HCT116 (cell line): ENCODE data around the gene TRDMT1. TPM values are rescaled to one million over a fixed set of nuclear protein-coding genes. Genes with fewer than 3 reads are reported as not detected.

ENCODE experiments used
- ATAC-seq: fragments of 200-7000 bp; cut with Tn5 transposase; 2 replicates; pipeline ENCODE4 v1.9.1; 2020; ENCODE audit warnings: mild to moderate bottlenecking, moderate library complexity
- BruUV-seq: library from RNA; stranded (reverse); fragments of 400-500 nt; replicated peaks from 2 replicates; lab custom pipeline; 2021; lab: Mats Ljungman, UMichigan
- CTCF ChIA-PET: fragments of 300-600 bp; sonication (Branson Sonifier 250); formaldehyde crosslinking; loops from one replicate; lab custom pipeline; 2021; ENCODE audit warnings: antibody characterized with exemption; lab: Charles Lee
- POLR2A ChIA-PET: fragments of 300-600, 350-600 bp; sonication (Branson Sonifier 250); formaldehyde crosslinking; loops from one replicate; lab custom pipeline; 2021; ENCODE audit warnings: antibody characterized with exemption; lab: Charles Lee
- RAD21 ChIA-PET, 2 experiments: fragments of 300-600 bp; sonication (Branson Sonifier 250); formaldehyde crosslinking; loops; one replicate each; lab custom pipeline; 2023; ENCODE audit warnings: low total read pairs in 2 of 2; ENCODE audit not compliant: uncharacterized antibody in 2 of 2, unreplicated experiment in 2 of 2, low non-redundant PET in 1 of 2; lab: Charles Lee
- DNase-seq: peaks from one replicate; pipeline ENCODE4 v3.0.0-alpha.2; 2010; ENCODE audit warnings: low read depth, low spot score
- H2AFZ ChIP-seq: fragments of 200-600 bp; shearing (Covaris generic), sonication (generic); 2 replicates; pipeline ENCODE4 v1.6.1; 2017; ENCODE audit warnings: low read depth, mixed run types, mixed read lengths, antibody characterized with exemption, low read length; ENCODE audit not compliant: poor library complexity, severe bottlenecking
- H3K27ac ChIP-seq: 2 replicates; pipeline ENCODE4 v1.5.1; 2012; ENCODE audit warnings: low read depth, low read length
- H3K27me3 ChIP-seq: fragments of 200-600 bp; sonication (generic); 2 replicates; pipeline ENCODE4 v1.6.1; 2016; ENCODE audit warnings: mixed run types, low read length, mixed read lengths; ENCODE audit not compliant: insufficient read depth
- H3K36me3 ChIP-seq, 2 experiments: fragments of 200-500 bp in 1 of 2; fragments of 200-600 bp in 1 of 2; sonication (Bioruptor generic) in 1 of 2; sonication (generic) in 1 of 2; 2 replicates each; pipeline versions ENCODE4 v1.5.1 to v1.6.1; 2014 to 2016; ENCODE audit warnings: low read length in 2 of 2, inconsistent platforms in 1 of 2, mixed read lengths in 1 of 2, mixed run types in 1 of 2; ENCODE audit not compliant: insufficient read depth in 2 of 2, control insufficient read depth in 1 of 2
- H3K4me1 ChIP-seq, 2 experiments: fragments of 200-600 bp in 1 of 2; sonication (generic) in 1 of 2; 2 replicates each; pipeline versions ENCODE4 v1.5.1 to v1.6.1; 2012 to 2017; ENCODE audit warnings: low read length in 2 of 2, inconsistent platforms in 1 of 2, mild to moderate bottlenecking in 1 of 2, mixed read lengths in 1 of 2, mixed run types in 1 of 2, moderate library complexity in 1 of 2; ENCODE audit not compliant: insufficient read depth in 2 of 2, control insufficient read depth in 1 of 2
- H3K4me2 ChIP-seq: fragments of 200-600 bp; sonication (generic); 2 replicates; pipeline ENCODE4 v1.6.1; 2017; ENCODE audit warnings: mixed run types, low read length, mixed read lengths
- H3K4me3 ChIP-seq, 2 experiments: fragments of 200-600 bp in 1 of 2; sonication (generic) in 1 of 2; replicated peaks in 1 of 2; 2 replicates each; pipeline ENCODE4 v1.5.1; 2011 to 2016; ENCODE audit warnings: low read length in 2 of 2, control low read depth in 1 of 2, low read depth in 1 of 2, mild to moderate bottlenecking in 1 of 2, mixed read lengths in 1 of 2, mixed run types in 1 of 2
- H3K79me2 ChIP-seq: fragments of 200-600 bp; sonication (generic); 2 replicates; pipeline ENCODE4 v1.6.1; 2017; ENCODE audit warnings: mild to moderate bottlenecking, mixed run types, low read length, moderate library complexity, mixed read lengths; ENCODE audit not compliant: insufficient read depth
- H3K9ac ChIP-seq: fragments of 200-600 bp; sonication (generic); 2 replicates; pipeline ENCODE4 v1.6.1; 2016; ENCODE audit warnings: low read length, mixed read lengths
- H3K9me2 ChIP-seq: fragments of 200-600 bp; sonication (generic), shearing (Covaris generic); 2 replicates; pipeline ENCODE4 v1.6.1; 2017; ENCODE audit warnings: mixed run types, mild to moderate bottlenecking, moderate library complexity; ENCODE audit not compliant: insufficient read depth
- H3K9me3 ChIP-seq, 2 experiments: fragments of 200-500 bp in 1 of 2; fragments of 200-600 bp in 1 of 2; sonication (Bioruptor generic) in 1 of 2; sonication (generic) in 1 of 2; 2 replicates each; pipeline ENCODE4 v1.6.1; 2014 to 2017; ENCODE audit warnings: low read length in 2 of 2, mixed read lengths in 2 of 2, inconsistent platforms in 1 of 2, low read depth in 1 of 2, mild to moderate bottlenecking in 1 of 2, mixed run types in 1 of 2, moderate library complexity in 1 of 2; ENCODE audit not compliant: control insufficient read depth in 1 of 2, insufficient read depth in 1 of 2
- H4K20me1 ChIP-seq: fragments of 200-600 bp; sonication (generic), shearing (Covaris generic); 2 replicates; pipeline ENCODE4 v1.6.1; 2017; ENCODE audit warnings: mixed run types, mild to moderate bottlenecking, moderate library complexity; ENCODE audit not compliant: insufficient read depth
- CBX3 ChIP-seq: IDR thresholded peaks from 2 replicates; pipeline ENCODE4 v1.6.1; 2012; ENCODE audit warnings: low read depth
- EGR1 ChIP-seq: IDR thresholded peaks from 2 replicates; pipeline ENCODE4 v1.6.1; 2012; ENCODE audit warnings: low read depth
- ELF1 ChIP-seq: IDR thresholded peaks from 2 replicates; pipeline ENCODE4 v1.6.1; 2012; ENCODE audit warnings: low read depth, borderline replicate concordance
- EZH2 ChIP-seq: fragments of 200-600 bp; sonication (generic); IDR thresholded peaks from 2 replicates; pipeline ENCODE4 v1.6.1; 2017; ENCODE audit warnings: antibody characterized with exemption, mixed run types
- EZH2phosphoT487 ChIP-seq: fragments of 200-600 bp; IDR thresholded peaks from 2 replicates; pipeline ENCODE4 v1.6.1; 2018; ENCODE audit warnings: antibody characterized with exemption, borderline replicate concordance
- FOSL1 ChIP-seq: IDR thresholded peaks from 2 replicates; pipeline ENCODE4 v1.6.1; 2012; ENCODE audit warnings: low read depth
- JUND ChIP-seq: IDR thresholded peaks from 2 replicates; pipeline ENCODE4 v1.6.1; 2012
- POLR2AphosphoS5 ChIP-seq: IDR thresholded peaks from 2 replicates; pipeline ENCODE4 v1.6.1; 2011; ENCODE audit warnings: mild to moderate bottlenecking, low read depth, low read length, moderate library complexity
- RAD21 ChIP-seq: IDR thresholded peaks from 2 replicates; pipeline ENCODE4 v1.6.1; 2012; ENCODE audit warnings: low read depth, mild to moderate bottlenecking
- SP1 ChIP-seq: IDR thresholded peaks from 2 replicates; pipeline ENCODE4 v1.6.1; 2012; ENCODE audit warnings: low read depth
- SRF ChIP-seq: IDR thresholded peaks from 2 replicates; pipeline ENCODE4 v1.6.1; 2012; ENCODE audit warnings: low read depth
- YY1 ChIP-seq: IDR thresholded peaks from 2 replicates; pipeline ENCODE4 v1.6.1; 2011; ENCODE audit warnings: low read length, low read depth, moderate library complexity, mild to moderate bottlenecking; ENCODE audit not compliant: insufficient replicate concordance; ENCODE audit errors: extremely low read depth
- ZFX ChIP-seq: fragments of 450-650 bp; IDR thresholded peaks from 2 replicates; pipeline ENCODE4 v1.6.1; 2017
- ZNF274 ChIP-seq: fragments of 200-500 bp; sonication (Bioruptor generic); IDR thresholded peaks from 2 replicates; pipeline ENCODE4 v1.6.1; 2014; ENCODE audit warnings: mild to moderate bottlenecking, low read depth, low read length, inconsistent platforms
- intact Hi-C: fragments of 100-400 bp; cut with micrococcal nuclease; formaldehyde crosslinking; loops from 2 replicates; pipeline ENCODE4 v1.10.0; 2022
- total RNA-seq: library from RNA; stranded (reverse); gene quantifications from one replicate; pipeline ENCODE4 v1.2.1, GENCODE V29; 2021; ENCODE audit not compliant: unreplicated experiment
- TF ChIP-seq, protein P1 (sequence below): IDR thresholded peaks from 2 replicates; pipeline ENCODE4 v1.6.1; 2011; ENCODE audit warnings: mild to moderate bottlenecking, low read length, moderate library complexity; ENCODE audit not compliant: insufficient replicate concordance; ENCODE audit errors: extremely low read depth
- TF ChIP-seq, protein P2 (sequence below): IDR thresholded peaks from 2 replicates; pipeline ENCODE4 v1.6.1; 2012
- TF ChIP-seq, protein P3 (sequence below): IDR thresholded peaks from 2 replicates; pipeline ENCODE4 v1.6.1; 2012
- TF ChIP-seq, protein P4 (sequence below), 3 experiments: fragments of 200-600 bp in 1 of 3; sonication (generic) in 1 of 3; IDR thresholded peaks in 2 of 3; conservative IDR thresholded peaks in 1 of 3; 2 replicates each; pipeline ENCODE4 v1.5.1; 2012 to 2017; ENCODE audit warnings: low read depth in 2 of 3, low read length in 2 of 3, antibody characterized with exemption in 1 of 3, borderline replicate concordance in 1 of 3, control low read depth in 1 of 3, mild to moderate bottlenecking in 1 of 3, mixed read lengths in 1 of 3, mixed run types in 1 of 3, moderate library complexity in 1 of 3; ENCODE audit not compliant: insufficient read depth in 1 of 3
- TF ChIP-seq, protein P5 (sequence below): IDR thresholded peaks from 2 replicates; pipeline ENCODE4 v1.6.1; 2012; ENCODE audit warnings: low read depth

Gene TRDMT1
- total RNA-seq, 1 experiment from 2014 or later, result 8.6 TPM

- BruUV-seq, result no TSS peak
Observed at GRCh38 chr10:17240096-17240495, 38.6 kb upstream of the TRDMT1 start.

More at GRCh38 chr10:17240096-17240495, 38.6 kb upstream of the TRDMT1 start:
- intact Hi-C loops, result no loop called here
- RAD21 ChIA-PET, result no interaction called here
- Histone ChIP-seq H3K27me3 (no peaks in the 10 kb centered on the region), H2AFZ (no peak overlapping the region), H3K36me3 (no peaks in the 10 kb centered on the region), H3K9me2 (no peaks in the 10 kb centered on the region), H3K4me2 (no peak overlapping the region), H3K9me3 (no peaks in the 10 kb centered on the region), H3K79me2 (no peaks in the 10 kb centered on the region), H4K20me1 (no peaks in the 10 kb centered on the region), H3K4me3 (no peak overlapping the region), H3K4me1 (no peaks in the 10 kb centered on the region), H3K9ac (no peak overlapping the region), H3K27ac (no peak overlapping the region)
- no peak for DNase-seq
- CTCF ChIA-PET, result no interaction called here
- TF ChIP-seq, protein P1, sequence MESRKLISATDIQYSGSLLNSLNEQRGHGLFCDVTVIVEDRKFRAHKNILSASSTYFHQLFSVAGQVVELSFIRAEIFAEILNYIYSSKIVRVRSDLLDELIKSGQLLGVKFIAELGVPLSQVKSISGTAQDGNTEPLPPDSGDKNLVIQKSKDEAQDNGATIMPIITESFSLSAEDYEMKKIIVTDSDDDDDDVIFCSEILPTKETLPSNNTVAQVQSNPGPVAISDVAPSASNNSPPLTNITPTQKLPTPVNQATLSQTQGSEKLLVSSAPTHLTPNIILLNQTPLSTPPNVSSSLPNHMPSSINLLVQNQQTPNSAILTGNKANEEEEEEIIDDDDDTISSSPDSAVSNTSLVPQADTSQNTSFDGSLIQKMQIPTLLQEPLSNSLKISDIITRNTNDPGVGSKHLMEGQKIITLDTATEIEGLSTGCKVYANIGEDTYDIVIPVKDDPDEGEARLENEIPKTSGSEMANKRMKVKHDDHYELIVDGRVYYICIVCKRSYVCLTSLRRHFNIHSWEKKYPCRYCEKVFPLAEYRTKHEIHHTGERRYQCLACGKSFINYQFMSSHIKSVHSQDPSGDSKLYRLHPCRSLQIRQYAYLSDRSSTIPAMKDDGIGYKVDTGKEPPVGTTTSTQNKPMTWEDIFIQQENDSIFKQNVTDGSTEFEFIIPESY, result no peak
- no peak for TF ChIP-seq EGR1
- TF ChIP-seq SP1, result no peak
- no peak for TF ChIP-seq CBX3
- no peak for TF ChIP-seq RAD21
- TF ChIP-seq, protein P2, sequence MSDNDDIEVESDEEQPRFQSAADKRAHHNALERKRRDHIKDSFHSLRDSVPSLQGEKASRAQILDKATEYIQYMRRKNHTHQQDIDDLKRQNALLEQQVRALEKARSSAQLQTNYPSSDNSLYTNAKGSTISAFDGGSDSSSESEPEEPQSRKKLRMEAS, result no peak
- TF ChIP-seq POLR2AphosphoS5, result no peak
- no peak for TF ChIP-seq EZH2
- no peak for TF ChIP-seq YY1
- no peak for TF ChIP-seq ZNF274
- TF ChIP-seq, protein P3, sequence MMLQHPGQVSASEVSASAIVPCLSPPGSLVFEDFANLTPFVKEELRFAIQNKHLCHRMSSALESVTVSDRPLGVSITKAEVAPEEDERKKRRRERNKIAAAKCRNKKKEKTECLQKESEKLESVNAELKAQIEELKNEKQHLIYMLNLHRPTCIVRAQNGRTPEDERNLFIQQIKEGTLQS, result no peak
- no peak for TF ChIP-seq EZH2phosphoT487
- TF ChIP-seq, protein P4, sequence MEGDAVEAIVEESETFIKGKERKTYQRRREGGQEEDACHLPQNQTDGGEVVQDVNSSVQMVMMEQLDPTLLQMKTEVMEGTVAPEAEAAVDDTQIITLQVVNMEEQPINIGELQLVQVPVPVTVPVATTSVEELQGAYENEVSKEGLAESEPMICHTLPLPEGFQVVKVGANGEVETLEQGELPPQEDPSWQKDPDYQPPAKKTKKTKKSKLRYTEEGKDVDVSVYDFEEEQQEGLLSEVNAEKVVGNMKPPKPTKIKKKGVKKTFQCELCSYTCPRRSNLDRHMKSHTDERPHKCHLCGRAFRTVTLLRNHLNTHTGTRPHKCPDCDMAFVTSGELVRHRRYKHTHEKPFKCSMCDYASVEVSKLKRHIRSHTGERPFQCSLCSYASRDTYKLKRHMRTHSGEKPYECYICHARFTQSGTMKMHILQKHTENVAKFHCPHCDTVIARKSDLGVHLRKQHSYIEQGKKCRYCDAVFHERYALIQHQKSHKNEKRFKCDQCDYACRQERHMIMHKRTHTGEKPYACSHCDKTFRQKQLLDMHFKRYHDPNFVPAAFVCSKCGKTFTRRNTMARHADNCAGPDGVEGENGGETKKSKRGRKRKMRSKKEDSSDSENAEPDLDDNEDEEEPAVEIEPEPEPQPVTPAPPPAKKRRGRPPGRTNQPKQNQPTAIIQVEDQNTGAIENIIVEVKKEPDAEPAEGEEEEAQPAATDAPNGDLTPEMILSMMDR (IDR thresholded peaks at IDR 0.05 in 2 of 3, conservative IDR thresholded peaks at IDR 0.05 in 1 of 3; ENCODE audit: borderline replicate concordance in 1 of 3, insufficient read depth in 1 of 3, low read depth in 2 of 3, low read length in 2 of 3), result no peak
- no peak for TF ChIP-seq FOSL1
- TF ChIP-seq ELF1, result no peak
- TF ChIP-seq SRF, result no peak
- no peak for TF ChIP-seq ZFX
- TF ChIP-seq JUND, result no peak
- TF ChIP-seq, protein P5, sequence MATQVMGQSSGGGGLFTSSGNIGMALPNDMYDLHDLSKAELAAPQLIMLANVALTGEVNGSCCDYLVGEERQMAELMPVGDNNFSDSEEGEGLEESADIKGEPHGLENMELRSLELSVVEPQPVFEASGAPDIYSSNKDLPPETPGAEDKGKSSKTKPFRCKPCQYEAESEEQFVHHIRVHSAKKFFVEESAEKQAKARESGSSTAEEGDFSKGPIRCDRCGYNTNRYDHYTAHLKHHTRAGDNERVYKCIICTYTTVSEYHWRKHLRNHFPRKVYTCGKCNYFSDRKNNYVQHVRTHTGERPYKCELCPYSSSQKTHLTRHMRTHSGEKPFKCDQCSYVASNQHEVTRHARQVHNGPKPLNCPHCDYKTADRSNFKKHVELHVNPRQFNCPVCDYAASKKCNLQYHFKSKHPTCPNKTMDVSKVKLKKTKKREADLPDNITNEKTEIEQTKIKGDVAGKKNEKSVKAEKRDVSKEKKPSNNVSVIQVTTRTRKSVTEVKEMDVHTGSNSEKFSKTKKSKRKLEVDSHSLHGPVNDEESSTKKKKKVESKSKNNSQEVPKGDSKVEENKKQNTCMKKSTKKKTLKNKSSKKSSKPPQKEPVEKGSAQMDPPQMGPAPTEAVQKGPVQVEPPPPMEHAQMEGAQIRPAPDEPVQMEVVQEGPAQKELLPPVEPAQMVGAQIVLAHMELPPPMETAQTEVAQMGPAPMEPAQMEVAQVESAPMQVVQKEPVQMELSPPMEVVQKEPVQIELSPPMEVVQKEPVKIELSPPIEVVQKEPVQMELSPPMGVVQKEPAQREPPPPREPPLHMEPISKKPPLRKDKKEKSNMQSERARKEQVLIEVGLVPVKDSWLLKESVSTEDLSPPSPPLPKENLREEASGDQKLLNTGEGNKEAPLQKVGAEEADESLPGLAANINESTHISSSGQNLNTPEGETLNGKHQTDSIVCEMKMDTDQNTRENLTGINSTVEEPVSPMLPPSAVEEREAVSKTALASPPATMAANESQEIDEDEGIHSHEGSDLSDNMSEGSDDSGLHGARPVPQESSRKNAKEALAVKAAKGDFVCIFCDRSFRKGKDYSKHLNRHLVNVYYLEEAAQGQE, result no peak
- POLR2A ChIA-PET, result no interaction called here
- ATAC-seq, result no peak
